ENCODE results near the gene KATNB1.
A peak's percentile ranks its signal among the peaks of the same experiment; 100 is the strongest.

Gene KATNB1

GRCh38 chr16:57797526-57798266 lies 62.1 kb downstream of the KATNB1 start:
- DNase-seq: no peak

- no peak for DNase-seq
These were observed 62.8 kb downstream of the KATNB1 start for GRCh38 chr16:57798267-57798810.

GRCh38 chr16:57798953-57799599 lies 63.5 kb downstream of the KATNB1 start:
- DNase-seq: peak; percentile 24

GRCh38 chr16:57799600-57800199 lies 64.1 kb downstream of the KATNB1 start:
- DNase-seq: no peak

GRCh38 chr16:57800200-57801097 lies 64.9 kb downstream of the KATNB1 start:
- no peak for DNase-seq

- DNase-seq: no peak
These were observed 65.7 kb downstream of the KATNB1 start for GRCh38 chr16:57801098-57801808.

GRCh38 chr16:57801809-57802340 lies 66.3 kb downstream of the KATNB1 start:
- DNase-seq: peak; percentile 25

- peak; percentile 39 for DNase-seq
These were observed 67.0 kb downstream of the KATNB1 start, which contains the start of gene KIFC3 for GRCh38 chr16:57802341-57803133. Gene KIFC3, minus strand, starts transcription at chr16:57802491. Its CDS starts 4,248 bp downstream, at chr16:57798243.

- no peak for DNase-seq
These were observed 67.8 kb downstream of the KATNB1 start for GRCh38 chr16:57803134-57803990.

GRCh38 chr16:57804111-57804837 lies 68.7 kb downstream of the KATNB1 start:
- DNase-seq: no peak

- no peak for DNase-seq
These were observed 69.6 kb downstream of the KATNB1 start for GRCh38 chr16:57805176-57805575.

All from NCI-H2171 (cell line).